ENCODE measurements around the gene THEMIS2. TPM values are rescaled to one million over a fixed set of nuclear protein-coding genes. Genes with fewer than 3 reads are reported as not detected.
A peak's percentile ranks its signal among the peaks of the same experiment; 100 is the strongest.
"Not testable (repeated sequence)": the region's sequence is repeated elsewhere in the genome, so short reads cannot be mapped to it uniquely, and the experiment has no call there.

THEMIS2 gene
- total RNA-seq (3.1 TPM), polyA plus RNA-seq (ENCODE audit: insufficient read depth in 1 of 8, insufficient read length in 8 of 8, low replicate concordance in 1 of 8) (1 to 10 TPM; 2.8 to 5.8 (median 3.2) TPM)
- long read RNA-seq, donor 1, partial matches to known transcripts: 0 of 1 reads
- long read RNA-seq, donor 1, other reads (novel, unspliced or antisense): 0 of 1 reads
- long read RNA-seq, donor 2: 0 reads
- long read RNA-seq, donor 3: 0 reads
- long read RNA-seq, donor 4: 0 reads
- long read RNA-seq, donor 5, partial matches to known transcripts: 0 of 4 reads
- long read RNA-seq, donor 5, other reads (novel, unspliced or antisense): 0 of 4 reads
- long read RNA-seq, donor 6: 0 reads
- long read RNA-seq, donor 7: 0 reads
- long read RNA-seq, donor 8: 0 reads
- long read RNA-seq, donor 9, partial matches to known transcripts: 0 of 38 reads
- long read RNA-seq, donor 9, other reads (novel, unspliced or antisense): 37 of 38 reads
- long read RNA-seq, donor 10: 0 reads
- long read RNA-seq, donor 11: 0 reads

- Histone ChIP-seq H3K36me3 (ENCODE audit: control insufficient read depth, insufficient read depth, low read length) (no peaks in the 10 kb centered on the region), H3K9me3 (replicated peaks; ENCODE audit: control insufficient read depth, low read depth, low read length) (no peaks in the 10 kb centered on the region), H3K4me3 (ENCODE audit: low read length) (peak within 1 kb of the TSS; percentile 62), H3K4me1 (ENCODE audit: control insufficient read depth, insufficient read depth, low read length) (peaks cover 29% of the 10 kb centered on the region), H3K27me3 (ENCODE audit: control insufficient read depth, insufficient read depth, low read length) (peaks cover 23% of the 10 kb centered on the region), H3K27ac (ENCODE audit: low read length) (peak within 1 kb of the TSS; percentile 55)
- WGBS (ENCODE audit: insufficient coverage): 3% methylated on average over 33 of the region's 53 CpGs
- DNase-seq: peak; percentile 63
Observed at GRCh38 chr1:27872059-27872801, at the start of gene THEMIS2. THEMIS2 (plus strand) TSS chr1:27872544; CDS start chr1:27872572, 28 bp downstream.

DNA sequence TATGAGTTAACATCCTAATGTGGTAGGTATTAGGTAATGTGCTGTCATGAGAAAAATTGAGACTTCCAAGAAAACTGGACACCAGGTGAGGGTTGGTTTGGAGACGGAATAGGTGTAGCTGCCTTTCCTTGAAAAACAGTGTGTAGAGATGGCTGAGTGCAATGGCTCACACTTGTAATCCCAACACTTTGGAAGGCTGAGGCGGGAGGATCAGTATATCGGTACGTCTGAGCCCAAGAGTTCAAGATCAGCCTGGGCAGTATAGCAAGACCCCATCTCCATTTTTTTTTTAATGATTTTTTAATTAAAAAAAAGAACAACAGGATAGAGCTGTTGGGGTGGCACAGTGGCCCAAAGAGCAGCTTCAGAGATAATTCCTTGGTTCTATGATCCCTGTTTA is 48.6 kb upstream of the THEMIS2 start:
- Histone ChIP-seq H3K4me3 (ENCODE audit: low read length) (no peak overlapping the region), H3K27ac (ENCODE audit: low read length) (no peak overlapping the region), H3K36me3 (ENCODE audit: control insufficient read depth, insufficient read depth, low read length) (peaks cover 16% of the 10 kb centered on the region), H3K4me1 (ENCODE audit: control insufficient read depth, insufficient read depth, low read length) (no peaks in the 10 kb centered on the region), H3K9me3 (replicated peaks; ENCODE audit: control insufficient read depth, low read depth, low read length) (no peaks in the 10 kb centered on the region), H3K27me3 (ENCODE audit: control insufficient read depth, insufficient read depth, low read length) (no peaks in the 10 kb centered on the region)
- DNase-seq: no peak
- no CpG with 5 or more reads among the region's 4 CpGs for WGBS (ENCODE audit: insufficient coverage)

DNA sequence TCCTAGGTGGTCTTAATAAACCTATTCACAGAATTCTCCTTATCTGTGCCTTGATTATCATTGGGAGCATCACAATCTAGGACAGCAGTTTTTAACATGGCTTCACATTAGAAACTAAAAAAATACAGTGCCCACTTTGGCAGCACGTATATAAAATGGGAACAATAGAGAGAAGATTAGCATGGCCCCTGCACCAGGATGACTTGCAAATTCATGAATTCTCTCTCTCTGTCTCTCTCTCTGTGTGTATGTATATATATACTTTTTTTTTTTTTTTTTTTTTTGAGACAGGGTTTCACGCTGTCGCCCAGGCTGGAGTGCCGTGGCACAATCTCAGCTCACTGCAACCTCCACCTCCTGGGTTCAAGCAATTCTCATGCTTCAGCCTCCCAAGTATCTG is 47.9 kb upstream of the THEMIS2 start:
- no peak for DNase-seq
- Histone ChIP-seq H3K36me3 (ENCODE audit: control insufficient read depth, insufficient read depth, low read length) (peaks cover 12% of the 10 kb centered on the region), H3K4me1 (ENCODE audit: control insufficient read depth, insufficient read depth, low read length) (no peaks in the 10 kb centered on the region), H3K9me3 (replicated peaks; ENCODE audit: control insufficient read depth, low read depth, low read length) (no peaks in the 10 kb centered on the region), H3K27ac (ENCODE audit: low read length) (no peak overlapping the region), H3K27me3 (ENCODE audit: control insufficient read depth, insufficient read depth, low read length) (no peaks in the 10 kb centered on the region), H3K4me3 (ENCODE audit: low read length) (no peak overlapping the region)
- WGBS (ENCODE audit: insufficient coverage): no CpG with 5 or more reads among the region's 4 CpGs

- not testable (repeated sequence) for H3K4me3 ChIP-seq (ENCODE audit: low read length); H3K36me3 ChIP-seq (ENCODE audit: control insufficient read depth, insufficient read depth, low read length); H3K27me3 ChIP-seq (ENCODE audit: control insufficient read depth, insufficient read depth, low read length); H3K9me3 ChIP-seq (replicated peaks; ENCODE audit: control insufficient read depth, low read depth, low read length); DNase-seq; H3K27ac ChIP-seq (ENCODE audit: low read length)
- WGBS (ENCODE audit: insufficient coverage): 82% methylated on average over 1 of the region's 4 CpGs
- peaks cover 10% of the 10 kb centered on the region for H3K4me1 ChIP-seq (ENCODE audit: control insufficient read depth, insufficient read depth, low read length)
Observed at GRCh38 chr1:27829339-27829960, 42.9 kb upstream of the THEMIS2 start.

GRCh38 chr1:27830621-27831440 is 41.5 kb upstream of the THEMIS2 start, which contains the start of gene PPP1R8:
PPP1R8 (plus strand) TSS chr1:27830782; CDS start chr1:27830836, 54 bp downstream.
- peak within 1 kb of the TSS; percentile 96 for H3K27ac ChIP-seq (ENCODE audit: low read length)
- H3K36me3 ChIP-seq (ENCODE audit: control insufficient read depth, insufficient read depth, low read length): peaks cover 9% of the 10 kb centered on the region
- peak within 1 kb of the TSS; percentile 66 for H3K4me3 ChIP-seq (ENCODE audit: low read length)
- DNase-seq: peak; percentile 99
- H3K9me3 ChIP-seq (replicated peaks; ENCODE audit: control insufficient read depth, low read depth, low read length): no peaks in the 10 kb centered on the region
- H3K27me3 ChIP-seq (ENCODE audit: control insufficient read depth, insufficient read depth, low read length): no peaks in the 10 kb centered on the region
- peaks cover 10% of the 10 kb centered on the region for H3K4me1 ChIP-seq (ENCODE audit: control insufficient read depth, insufficient read depth, low read length)
- WGBS (ENCODE audit: insufficient coverage): under 1% methylated on average over 42 of the region's 60 CpGs

GRCh38 chr1:27831568-27832410 is 40.6 kb upstream of the THEMIS2 start:
- no peaks in the 10 kb centered on the region for H3K9me3 ChIP-seq (replicated peaks; ENCODE audit: control insufficient read depth, low read depth, low read length)
- H3K36me3 ChIP-seq (ENCODE audit: control insufficient read depth, insufficient read depth, low read length): peaks cover 9% of the 10 kb centered on the region
- peak overlapping the region; percentile 66 for H3K4me3 ChIP-seq (ENCODE audit: low read length)
- no peaks in the 10 kb centered on the region for H3K27me3 ChIP-seq (ENCODE audit: control insufficient read depth, insufficient read depth, low read length)
- WGBS (ENCODE audit: insufficient coverage): 80% methylated on average over 1 of the region's 10 CpGs
- H3K27ac ChIP-seq (ENCODE audit: low read length): no peak overlapping the region
- DNase-seq: no peak
- peaks cover 10% of the 10 kb centered on the region for H3K4me1 ChIP-seq (ENCODE audit: control insufficient read depth, insufficient read depth, low read length)

DNA sequence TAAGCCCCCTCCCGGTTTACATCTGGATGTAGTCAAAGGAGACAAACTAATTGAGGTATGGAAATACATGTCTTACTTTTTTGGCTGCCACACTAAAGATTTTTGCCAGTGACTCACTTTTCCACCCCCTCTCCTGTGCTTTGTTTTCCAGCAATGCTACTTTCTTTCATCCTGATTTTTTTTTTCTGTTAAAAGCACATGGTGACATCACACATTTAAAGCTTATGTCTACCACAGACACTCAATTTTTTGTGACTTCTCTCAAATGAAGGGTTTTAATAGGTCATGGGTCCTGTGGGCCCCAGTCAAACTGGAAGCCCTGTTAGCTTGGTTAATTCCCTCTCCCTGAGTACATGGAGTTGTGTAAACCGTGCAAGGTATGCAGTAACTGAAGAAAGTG is 39.6 kb upstream of the THEMIS2 start:
- no peak for DNase-seq
- no CpG with 5 or more reads among the region's 2 CpGs for WGBS (ENCODE audit: insufficient coverage)
- H3K27ac ChIP-seq (ENCODE audit: low read length): no peak overlapping the region

DNA sequence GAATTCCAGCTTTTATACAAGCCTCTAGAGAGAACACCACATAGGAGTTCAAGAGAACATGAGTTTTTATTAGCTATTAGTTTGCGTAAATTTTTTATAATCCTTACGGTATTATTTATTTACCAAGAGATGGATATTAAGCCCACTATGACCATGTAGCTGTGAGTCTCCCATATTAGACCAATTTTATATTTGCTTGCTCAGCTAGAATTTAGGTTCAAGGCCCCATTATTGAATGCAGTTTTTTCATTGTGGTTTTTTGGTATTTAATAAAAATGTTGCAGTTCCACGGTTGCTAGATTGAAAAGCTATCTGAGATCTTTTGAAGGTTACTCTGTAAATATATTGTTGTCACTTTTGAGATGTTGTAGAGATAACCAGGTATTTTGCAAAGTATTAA is 38.9 kb upstream of the THEMIS2 start:
- DNase-seq: no peak
- no peak overlapping the region for H3K4me3 ChIP-seq (ENCODE audit: low read length)
- H3K36me3 ChIP-seq (ENCODE audit: control insufficient read depth, insufficient read depth, low read length): peaks cover 9% of the 10 kb centered on the region
- H3K9me3 ChIP-seq (replicated peaks; ENCODE audit: control insufficient read depth, low read depth, low read length): no peaks in the 10 kb centered on the region
- 100% methylated on average over 1 of the region's 3 CpGs for WGBS (ENCODE audit: insufficient coverage)
- H3K27me3 ChIP-seq (ENCODE audit: control insufficient read depth, insufficient read depth, low read length): no peaks in the 10 kb centered on the region
- H3K4me1 ChIP-seq (ENCODE audit: control insufficient read depth, insufficient read depth, low read length): peaks cover 10% of the 10 kb centered on the region
- H3K27ac ChIP-seq (ENCODE audit: low read length): no peak overlapping the region

More for the DNA sequence above, 39.6 kb upstream of the THEMIS2 start:
- Histone ChIP-seq H3K27me3 (ENCODE audit: control insufficient read depth, insufficient read depth, low read length) (no peaks in the 10 kb centered on the region), H3K36me3 (ENCODE audit: control insufficient read depth, insufficient read depth, low read length) (peaks cover 9% of the 10 kb centered on the region), H3K4me3 (ENCODE audit: low read length) (no peak overlapping the region), H3K4me1 (ENCODE audit: control insufficient read depth, insufficient read depth, low read length) (peaks cover 10% of the 10 kb centered on the region), H3K9me3 (replicated peaks; ENCODE audit: control insufficient read depth, low read depth, low read length) (no peaks in the 10 kb centered on the region)

GRCh38 chr1:27835046-27835445 is 37.3 kb upstream of the THEMIS2 start:
- H3K27me3 ChIP-seq (ENCODE audit: control insufficient read depth, insufficient read depth, low read length): no peaks in the 10 kb centered on the region
- H3K9me3 ChIP-seq (replicated peaks; ENCODE audit: control insufficient read depth, low read depth, low read length): no peaks in the 10 kb centered on the region
- H3K36me3 ChIP-seq (ENCODE audit: control insufficient read depth, insufficient read depth, low read length): peaks cover 21% of the 10 kb centered on the region
- no peak overlapping the region for H3K4me3 ChIP-seq (ENCODE audit: low read length)
- H3K4me1 ChIP-seq (ENCODE audit: control insufficient read depth, insufficient read depth, low read length): peaks cover 8% of the 10 kb centered on the region
- H3K27ac ChIP-seq (ENCODE audit: low read length): no peak overlapping the region
- DNase-seq: no peak
